Endothelial cell (in vitro differentiated cells): ENCODE data around the gene TWF2. TPM values are rescaled to one million over a fixed set of nuclear protein-coding genes. Genes with fewer than 3 reads are reported as not detected.
"Not testable (repeated sequence)": the region's sequence is repeated elsewhere in the genome, so short reads cannot be mapped to it uniquely, and the experiment has no call there.

Experiments
- DNase-seq: peaks from one replicate; pipeline ENCODE4 v3.0.0; 2021; ENCODE audit warnings: low spot score
- H3K27ac Mint-ChIP-seq: one replicate; pipeline ENCODE4 v1.8.0; 2021; ENCODE audit warnings: mixed read lengths, inconsistent platforms; ENCODE audit not compliant: unreplicated experiment
- H3K27me3 Mint-ChIP-seq: one replicate; pipeline ENCODE4 v1.8.0; 2021; ENCODE audit warnings: mild to moderate bottlenecking, moderate library complexity, mixed read lengths, inconsistent platforms; ENCODE audit not compliant: unreplicated experiment
- H3K36me3 Mint-ChIP-seq: one replicate; pipeline ENCODE4 v1.8.0; 2021; ENCODE audit warnings: mild to moderate bottlenecking, low read depth, mixed read lengths, inconsistent platforms; ENCODE audit not compliant: unreplicated experiment
- H3K4me1 Mint-ChIP-seq: one replicate; pipeline ENCODE4 v1.8.0; 2021; ENCODE audit warnings: mild to moderate bottlenecking, mixed read lengths, inconsistent platforms; ENCODE audit not compliant: unreplicated experiment
- H3K4me3 Mint-ChIP-seq: one replicate; pipeline ENCODE4 v1.8.0; 2021; ENCODE audit warnings: mild to moderate bottlenecking, mixed read lengths, inconsistent platforms; ENCODE audit not compliant: unreplicated experiment
- H3K9me3 Mint-ChIP-seq: one replicate; pipeline ENCODE4 v1.8.0; 2021; ENCODE audit warnings: mixed read lengths, inconsistent platforms; ENCODE audit not compliant: unreplicated experiment
- CTCF ChIP-seq: fragments of 200-600 bp; sonication (generic); IDR thresholded peaks from one replicate; pipeline ENCODE4 v1.5.0; 2021; ENCODE audit warnings: antibody characterized with exemption; ENCODE audit not compliant: unreplicated experiment
- total RNA-seq: library from RNA; stranded (reverse); fragmentation: NEBNext Ultra II Directional; extraction: Animal tissue kit (Norgen Biotek cat#: 25700); gene quantifications from one replicate; pipeline ENCODE4 v1.2.1, GENCODE V29; 2021; ENCODE audit not compliant: unreplicated experiment

The TWF2 gene
- total RNA-seq, 1 donor from 2014 or later, result 85.3 TPM

- H3K4me1 Mint-ChIP-seq, result peaks cover 38% of the 10 kb centered on the region
- peaks cover 9% of the 10 kb centered on the region for H3K36me3 Mint-ChIP-seq
- peak; percentile 52 for DNase-seq
Measured at GRCh38 chr3:52277972-52278509, 39.1 kb upstream of the TWF2 start.

DNA sequence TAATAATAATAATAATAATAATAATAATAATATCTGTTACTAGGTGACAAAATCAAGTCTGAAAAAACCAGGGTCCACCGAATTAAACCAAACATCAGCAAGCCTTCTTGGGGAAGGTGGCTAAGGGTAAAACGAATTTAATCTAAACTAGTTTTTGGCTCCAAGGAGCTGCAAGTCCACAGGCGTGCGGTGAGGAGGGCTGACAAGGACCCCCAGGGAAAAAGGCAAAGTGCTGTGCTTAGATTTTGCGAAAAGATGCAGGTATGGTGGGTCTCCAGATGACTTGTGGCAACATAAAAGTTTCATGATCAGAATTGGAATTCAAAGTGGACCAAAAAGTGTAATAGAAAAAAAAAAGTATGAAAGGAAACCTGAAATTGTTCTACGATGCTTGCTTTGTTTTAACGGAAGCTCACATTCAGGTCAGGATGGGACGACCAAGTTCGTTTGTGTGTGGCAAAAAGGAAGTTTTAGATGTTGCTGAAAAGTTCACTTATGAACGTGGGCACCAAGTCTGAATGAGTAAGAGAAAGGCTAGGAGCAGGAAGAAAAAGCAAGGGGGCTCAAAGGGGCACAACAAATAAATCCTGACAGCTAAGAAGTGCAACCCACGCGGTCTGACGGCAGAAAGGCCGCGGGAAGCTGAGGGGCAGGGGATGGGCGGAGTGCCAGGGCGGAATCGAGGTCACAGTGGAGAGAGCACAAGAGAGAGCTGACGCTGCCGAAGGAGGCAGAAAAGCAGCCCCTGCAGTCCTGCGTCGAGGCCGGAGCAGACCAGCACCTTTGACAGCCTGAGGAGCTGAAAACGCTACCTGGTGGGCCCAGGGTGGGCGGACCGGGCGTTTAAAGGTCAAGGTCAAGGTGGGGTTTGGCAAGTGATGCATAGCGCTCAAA is 38.4 kb upstream of the TWF2 start:
- Mint-ChIP-seq H3K27me3 (peaks cover 10% of the 10 kb centered on the region), H3K9me3 (no peaks in the 10 kb centered on the region), H3K36me3 (peaks cover 9% of the 10 kb centered on the region), H3K4me3 (peak overlapping the region; percentile 98), H3K27ac (peak overlapping the region; percentile 93), H3K4me1 (peaks cover 38% of the 10 kb centered on the region)
- no peak for TF ChIP-seq CTCF
- DNase-seq, result peak; percentile 62

More at GRCh38 chr3:52277972-52278509, 39.1 kb upstream of the TWF2 start:
- Mint-ChIP-seq H3K4me3 (peak overlapping the region; percentile 98), H3K27me3 (peaks cover 10% of the 10 kb centered on the region), H3K27ac (peak overlapping the region; percentile 98), H3K9me3 (no peaks in the 10 kb centered on the region)
- no peak for TF ChIP-seq CTCF

DNA sequence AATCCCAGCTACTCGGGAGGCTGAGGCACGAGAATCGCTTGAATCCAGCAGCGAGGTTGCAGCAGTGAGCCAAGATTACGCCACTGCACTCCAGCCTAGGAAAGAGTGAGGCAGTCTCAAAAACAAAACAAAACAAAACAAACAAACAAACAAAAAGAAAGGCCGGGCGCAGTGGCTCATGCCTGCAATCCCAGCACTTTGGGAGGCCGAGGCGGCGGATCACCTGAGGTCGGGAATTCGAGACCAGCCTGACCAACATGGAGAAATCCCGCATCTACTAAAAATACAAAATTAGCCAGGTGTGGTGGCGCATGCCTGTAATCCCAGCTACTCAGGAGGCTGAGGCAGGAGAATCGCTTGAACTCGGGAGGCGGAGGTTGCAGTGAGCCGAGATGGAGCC is 35.8 kb upstream of the TWF2 start:
- Mint-ChIP-seq H3K27ac (peak overlapping the region; percentile 72), H3K36me3 (peaks cover 18% of the 10 kb centered on the region), H3K4me1 (peaks cover 38% of the 10 kb centered on the region), H3K27me3 (peaks cover 10% of the 10 kb centered on the region)
- H3K9me3 Mint-ChIP-seq, DNase-seq, H3K4me3 Mint-ChIP-seq: not testable (repeated sequence)

- Mint-ChIP-seq H3K9me3 (no peaks in the 10 kb centered on the region), H3K27ac (no peak overlapping the region), H3K27me3 (peaks cover 6% of the 10 kb centered on the region), H3K4me3 (no peak overlapping the region), H3K36me3 (peaks cover 25% of the 10 kb centered on the region), H3K4me1 (peaks cover 42% of the 10 kb centered on the region)
- no peak for DNase-seq
- TF ChIP-seq CTCF, result no peak
Measured at GRCh38 chr3:52272831-52273230, 33.9 kb upstream of the TWF2 start.

GRCh38 chr3:52272172-52272571 is 33.2 kb upstream of the TWF2 start:
- not testable (repeated sequence) for DNase-seq, H3K9me3 Mint-ChIP-seq, H3K4me3 Mint-ChIP-seq, H3K27me3 Mint-ChIP-seq, H3K27ac Mint-ChIP-seq
- H3K4me1 Mint-ChIP-seq, result peaks cover 42% of the 10 kb centered on the region
- peaks cover 25% of the 10 kb centered on the region for H3K36me3 Mint-ChIP-seq
